ENCODE measurements around the gene CPLX3. TPM values are rescaled to one million over a fixed set of nuclear protein-coding genes. Genes with fewer than 3 reads are reported as not detected.

The CPLX3 gene
- total RNA-seq, 2 donors from 2014 or later, result 0.20 TPM; not detected in 1

DNA sequence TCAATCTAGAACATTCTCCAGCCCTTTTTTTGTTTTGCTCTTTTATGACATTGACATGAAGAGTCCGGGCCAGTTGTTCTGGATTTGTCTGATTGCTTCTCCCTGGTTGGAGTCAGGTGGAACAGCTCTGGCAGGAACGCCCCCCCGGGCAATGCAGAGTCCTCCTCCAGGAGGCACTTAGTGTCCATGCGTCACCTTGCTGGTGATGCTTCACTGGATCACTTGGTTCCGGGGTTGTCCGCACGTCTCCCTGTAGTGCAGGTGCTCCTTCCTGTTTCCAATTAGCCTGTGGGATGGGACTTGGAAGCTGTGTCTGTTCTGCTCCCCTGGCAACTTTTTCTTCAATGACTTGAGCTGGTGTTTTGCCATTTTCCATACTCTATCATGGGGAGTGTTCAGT lies 34.8 kb upstream of the CPLX3 start:
- ATAC-seq (no peak), DNase-seq (no peak)
- H3K9me3 ChIP-seq (ENCODE audit: control insufficient read depth, low read length, poor library complexity, severe bottlenecking), result no peaks in the 10 kb centered on the region
- Mint-ChIP-seq H3K36me3 (ENCODE audit: low read depth) (peaks cover 2% of the 10 kb centered on the region), H3K4me1 (peaks cover 69% of the 10 kb centered on the region), H3K27me3 (no peaks in the 10 kb centered on the region), H3K27ac (peak overlapping the region; percentile 98), H3K4me3 (peak overlapping the region; percentile 86)

DNA sequence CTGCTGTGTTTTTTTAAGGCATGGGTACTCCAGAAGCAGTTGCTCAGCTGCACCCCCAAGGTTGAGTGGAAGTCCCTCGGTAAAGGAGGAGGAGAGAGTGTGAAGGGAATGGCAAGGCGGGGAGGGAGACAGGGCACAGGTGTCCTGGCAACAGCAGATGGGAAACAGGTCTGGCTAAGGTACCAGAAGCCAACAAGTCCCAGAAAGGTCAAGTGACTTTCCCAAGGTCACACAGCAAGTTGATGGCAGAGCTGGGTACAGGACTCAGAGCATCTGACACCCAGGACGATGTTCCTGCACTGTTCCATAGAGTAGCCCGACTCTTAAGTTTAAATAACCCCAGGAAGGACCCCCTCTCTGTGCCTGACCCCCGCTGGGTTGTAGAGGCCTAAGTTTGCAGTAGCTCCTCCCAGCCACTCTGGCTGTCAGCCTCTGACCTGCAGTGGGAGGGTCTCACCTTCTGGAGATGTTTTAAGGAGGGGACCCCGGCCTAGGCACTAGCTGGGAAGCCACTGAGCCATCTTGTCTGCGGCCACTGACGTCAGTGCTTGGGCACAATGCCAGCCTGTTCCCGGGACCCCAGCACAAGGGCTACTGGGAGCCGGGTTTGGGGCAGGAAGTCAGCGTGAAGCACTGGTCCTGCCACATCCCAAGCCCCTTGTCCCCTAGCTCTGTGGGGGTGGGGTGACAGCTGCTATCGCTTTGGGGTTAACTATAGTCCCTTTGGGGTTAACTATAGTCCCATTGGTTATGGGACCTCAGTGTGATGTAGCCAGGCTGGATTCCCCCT lies 34.0 kb upstream of the CPLX3 start:
- no peaks in the 10 kb centered on the region for H3K9me3 ChIP-seq (ENCODE audit: control insufficient read depth, low read length, poor library complexity, severe bottlenecking)
- H3K4me1 Mint-ChIP-seq, result peaks cover 66% of the 10 kb centered on the region
- no peak for DNase-seq
- no peak for ATAC-seq
- no peaks in the 10 kb centered on the region for H3K27me3 Mint-ChIP-seq
- H3K27ac Mint-ChIP-seq, result peak overlapping the region; percentile 98
- peaks cover 2% of the 10 kb centered on the region for H3K36me3 Mint-ChIP-seq (ENCODE audit: low read depth)
- H3K4me3 Mint-ChIP-seq, result peak overlapping the region; percentile 86

DNA sequence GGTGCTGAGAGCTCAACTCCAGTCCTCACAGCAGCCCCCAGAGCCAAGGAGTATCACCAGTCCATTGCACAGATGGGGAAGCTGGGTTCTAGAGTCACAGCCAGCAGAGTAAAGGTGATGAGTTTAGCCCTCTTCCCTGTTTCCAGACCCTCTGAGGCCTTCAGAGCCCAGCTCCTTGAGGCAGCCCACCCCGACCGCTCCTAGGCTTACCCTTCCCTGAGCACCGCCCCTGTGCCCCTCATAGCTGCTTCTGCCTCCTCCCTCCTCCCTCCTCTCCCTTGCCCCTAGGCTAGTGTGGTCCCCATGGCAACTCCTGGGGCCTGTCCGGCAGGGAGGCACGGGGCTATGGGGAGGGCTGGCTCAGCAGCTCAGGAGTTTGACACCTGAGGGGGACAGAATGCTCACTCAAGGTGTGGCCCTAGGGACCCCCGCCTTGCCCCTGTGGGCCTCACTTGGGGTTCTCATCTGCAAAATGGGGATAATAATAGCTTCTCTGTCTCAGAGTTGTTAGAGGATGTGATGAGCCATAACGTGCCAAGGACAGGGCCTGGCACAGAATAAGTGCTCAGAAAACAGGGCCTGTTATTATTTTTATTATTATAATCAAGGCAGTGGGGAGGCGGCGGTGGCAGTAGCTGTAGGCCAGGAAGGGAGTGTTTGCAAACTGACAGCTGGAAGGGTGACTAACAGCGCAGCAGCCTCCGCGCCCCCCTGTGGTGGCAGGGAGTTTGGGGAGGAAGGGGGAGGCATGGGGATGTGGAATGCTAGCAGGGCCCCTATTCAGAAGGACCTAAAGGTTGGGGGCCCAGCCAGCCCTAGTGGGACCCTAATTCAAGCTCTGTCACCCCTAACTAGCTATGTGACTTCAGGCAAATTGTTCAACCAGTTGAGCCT lies 33.0 kb upstream of the CPLX3 start:
- Mint-ChIP-seq H3K4me3 (peak overlapping the region; percentile 86), H3K36me3 (ENCODE audit: low read depth) (no peaks in the 10 kb centered on the region), H3K27ac (peak overlapping the region; percentile 98), H3K27me3 (no peaks in the 10 kb centered on the region), H3K4me1 (peaks cover 65% of the 10 kb centered on the region)
- no peaks in the 10 kb centered on the region for H3K9me3 ChIP-seq (ENCODE audit: control insufficient read depth, low read length, poor library complexity, severe bottlenecking)
- peak; percentile 55 for ATAC-seq
- DNase-seq, result peak; percentile 70 to 72 (median 71)

DNA sequence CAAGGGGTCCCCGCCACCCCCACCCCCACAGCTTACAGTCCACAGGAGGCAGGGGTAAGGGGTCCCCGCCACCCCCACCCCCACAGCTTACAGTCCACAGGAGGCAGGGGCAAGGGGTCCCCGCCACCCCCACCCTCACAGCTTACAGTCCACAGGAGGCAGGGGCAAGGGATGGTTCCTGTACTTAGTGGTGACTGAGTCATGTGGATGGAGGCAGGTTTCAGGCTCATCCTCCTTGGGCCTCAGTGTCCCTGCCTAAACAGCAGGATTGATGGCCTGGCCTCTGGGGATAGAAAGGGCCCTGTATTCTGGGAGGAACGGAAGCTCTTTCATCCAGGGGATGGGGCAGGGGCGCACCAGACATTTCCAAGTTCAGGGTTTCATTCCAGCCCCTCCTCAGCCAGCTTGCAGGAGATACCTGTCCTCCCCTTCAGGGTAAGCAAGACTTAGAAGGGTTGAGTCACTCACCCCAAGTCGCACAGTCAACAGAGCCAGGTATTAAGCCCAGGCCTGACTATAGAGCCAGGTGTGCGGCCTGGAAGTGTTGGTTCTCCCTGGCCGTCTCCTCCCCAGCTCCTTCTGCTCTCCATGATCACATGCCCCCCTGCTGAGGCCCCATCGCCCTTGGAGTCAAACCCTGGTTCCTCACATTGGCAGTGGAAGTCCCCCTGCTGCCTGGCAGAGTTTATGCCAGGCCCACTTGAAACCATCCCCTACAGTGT lies 32.0 kb upstream of the CPLX3 start:
- Mint-ChIP-seq H3K4me1 (peaks cover 55% of the 10 kb centered on the region), H3K27me3 (no peaks in the 10 kb centered on the region), H3K4me3 (peak overlapping the region; percentile 79), H3K36me3 (ENCODE audit: low read depth) (no peaks in the 10 kb centered on the region), H3K27ac (peak overlapping the region; percentile 95)
- no peak for DNase-seq
- ATAC-seq, result no peak
- H3K9me3 ChIP-seq (ENCODE audit: control insufficient read depth, low read length, poor library complexity, severe bottlenecking), result no peaks in the 10 kb centered on the region

DNA sequence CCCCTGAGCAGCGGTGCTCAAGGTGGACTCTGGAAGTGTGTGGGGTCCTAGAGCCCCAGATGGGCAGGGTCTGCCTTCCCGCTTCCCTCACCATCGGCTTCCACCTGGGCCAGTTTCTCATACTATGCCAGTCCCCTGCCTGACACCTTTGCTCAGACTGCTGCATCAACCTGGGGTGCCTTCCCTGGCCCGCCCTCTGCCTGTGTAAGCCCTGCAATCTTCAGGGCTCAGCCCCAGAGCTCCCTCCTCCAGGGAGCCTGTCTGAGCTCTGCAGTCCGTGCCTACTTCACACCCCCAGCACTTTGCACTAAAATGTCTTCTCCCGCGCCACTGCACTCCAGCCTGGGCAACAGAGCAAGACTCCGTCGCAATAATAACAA lies 31.5 kb upstream of the CPLX3 start:
- peak overlapping the region; percentile 79 for H3K4me3 Mint-ChIP-seq
- H3K27ac Mint-ChIP-seq, result peak overlapping the region; percentile 95
- H3K4me1 Mint-ChIP-seq, result peaks cover 57% of the 10 kb centered on the region
- H3K36me3 Mint-ChIP-seq (ENCODE audit: low read depth), result no peaks in the 10 kb centered on the region
- no peaks in the 10 kb centered on the region for H3K27me3 Mint-ChIP-seq
- DNase-seq (no peak), ATAC-seq (no peak)
- no peaks in the 10 kb centered on the region for H3K9me3 ChIP-seq (ENCODE audit: control insufficient read depth, low read length, poor library complexity, severe bottlenecking)

DNA sequence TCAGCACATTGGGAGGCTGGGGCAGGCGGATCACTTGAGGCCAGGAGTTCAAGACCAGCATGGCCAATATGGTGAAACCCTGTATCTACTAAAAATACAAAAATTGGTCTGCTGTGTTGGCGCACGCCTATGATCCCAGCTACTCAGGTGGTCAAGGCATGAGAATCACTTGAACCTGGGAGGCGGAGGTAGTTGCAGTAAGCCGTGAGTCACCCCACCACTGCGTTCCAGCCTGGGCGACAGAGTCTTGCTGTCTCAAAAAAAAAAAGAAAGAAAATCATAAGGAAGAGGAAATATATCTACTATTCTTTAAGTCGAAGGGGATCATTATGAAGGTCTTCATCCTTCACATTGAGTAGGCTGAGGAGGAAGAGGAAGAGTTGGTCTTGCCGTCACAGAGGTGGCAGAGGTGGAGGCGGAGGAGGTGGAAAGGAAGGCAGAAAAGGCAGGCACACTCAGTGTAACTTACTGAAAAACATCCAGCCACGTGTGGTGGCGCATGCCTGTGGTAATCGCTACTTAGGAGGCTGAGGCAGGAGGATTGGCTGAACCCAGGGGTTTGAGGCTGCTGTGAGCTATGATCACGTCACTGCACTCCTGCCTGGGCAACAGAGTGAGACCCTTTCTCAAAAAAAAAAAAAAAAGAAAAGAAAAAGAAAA lies 30.3 kb upstream of the CPLX3 start:
- H3K27ac Mint-ChIP-seq, result peak overlapping the region; percentile 95
- no peak for ATAC-seq
- H3K27me3 Mint-ChIP-seq, result no peaks in the 10 kb centered on the region
- H3K36me3 Mint-ChIP-seq (ENCODE audit: low read depth), result no peaks in the 10 kb centered on the region
- peak overlapping the region; percentile 72 for H3K4me3 Mint-ChIP-seq
- no peak for DNase-seq
- H3K9me3 ChIP-seq (ENCODE audit: control insufficient read depth, low read length, poor library complexity, severe bottlenecking), result no peaks in the 10 kb centered on the region
- H3K4me1 Mint-ChIP-seq, result peaks cover 57% of the 10 kb centered on the region

DNA sequence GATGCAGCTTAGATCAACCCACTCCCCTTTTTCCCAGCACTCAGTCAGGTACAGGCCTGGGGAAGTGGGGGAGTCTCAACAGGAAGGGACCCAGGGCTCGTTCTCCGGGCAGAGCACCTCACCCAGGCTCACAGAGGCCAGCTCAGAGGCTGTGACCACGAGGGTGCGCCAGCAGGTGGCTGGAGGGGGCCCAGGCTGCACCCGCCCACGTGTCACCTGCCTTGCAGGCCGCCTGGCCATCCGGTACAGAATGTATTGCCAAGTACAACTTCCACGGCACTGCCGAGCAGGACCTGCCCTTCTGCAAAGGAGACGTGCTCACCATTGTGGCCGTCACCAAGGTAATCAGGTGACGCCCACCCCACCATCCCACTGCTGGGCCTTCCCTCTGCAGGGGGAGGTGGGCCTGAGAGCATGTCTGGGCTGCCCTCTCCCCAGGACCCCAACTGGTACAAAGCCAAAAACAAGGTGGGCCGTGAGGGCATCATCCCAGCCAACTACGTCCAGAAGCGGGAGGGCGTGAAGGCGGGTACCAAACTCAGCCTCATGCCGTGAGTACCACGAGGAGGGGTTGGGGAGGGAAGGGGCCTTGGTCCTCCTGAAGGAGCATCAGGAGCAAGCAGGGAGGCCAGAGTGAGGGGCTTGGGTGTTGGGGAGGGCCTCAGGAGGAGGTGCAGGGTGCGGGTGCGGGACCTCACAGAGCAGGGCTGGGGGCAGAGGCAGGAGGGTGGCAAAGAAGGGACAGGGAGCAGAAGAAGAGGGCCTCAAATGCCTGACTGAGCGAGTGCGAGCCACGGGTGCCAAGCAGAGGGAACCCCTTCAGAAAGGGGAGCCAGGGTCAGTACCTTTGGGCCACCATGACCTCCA lies 27.8 kb upstream of the CPLX3 start:
- Mint-ChIP-seq H3K27ac (peak overlapping the region; percentile 95), H3K36me3 (ENCODE audit: low read depth) (no peaks in the 10 kb centered on the region), H3K27me3 (no peaks in the 10 kb centered on the region), H3K4me1 (peaks cover 37% of the 10 kb centered on the region), H3K4me3 (peak overlapping the region; percentile 50)
- no peak for ATAC-seq
- no peak for DNase-seq
- H3K9me3 ChIP-seq (ENCODE audit: control insufficient read depth, low read length, poor library complexity, severe bottlenecking), result no peaks in the 10 kb centered on the region

DNA sequence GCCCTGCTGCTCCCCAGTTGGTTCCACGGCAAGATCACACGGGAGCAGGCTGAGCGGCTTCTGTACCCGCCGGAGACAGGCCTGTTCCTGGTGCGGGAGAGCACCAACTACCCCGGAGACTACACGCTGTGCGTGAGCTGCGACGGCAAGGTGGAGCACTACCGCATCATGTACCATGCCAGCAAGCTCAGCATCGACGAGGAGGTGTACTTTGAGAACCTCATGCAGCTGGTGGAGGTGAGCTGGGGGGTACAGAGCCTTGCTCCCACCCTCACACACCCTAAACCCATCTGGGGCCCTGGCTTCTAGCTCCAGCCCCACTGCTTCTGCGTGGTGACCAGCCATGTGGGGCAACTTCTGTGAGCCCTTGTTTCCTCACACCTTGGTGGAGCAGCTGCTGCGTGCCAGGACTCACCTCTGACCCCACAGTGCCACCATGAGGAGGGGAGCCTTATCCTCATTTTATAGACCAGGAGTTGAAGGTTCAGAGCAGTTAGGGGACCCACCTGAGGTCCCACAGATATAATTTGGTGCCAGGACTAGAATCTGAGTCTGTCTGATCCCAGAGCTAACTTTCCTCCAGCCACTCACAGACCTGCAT lies 27.1 kb upstream of the CPLX3 start:
- H3K9me3 ChIP-seq (ENCODE audit: control insufficient read depth, low read length, poor library complexity, severe bottlenecking), result no peaks in the 10 kb centered on the region
- peak; percentile 16 for ATAC-seq
- no peaks in the 10 kb centered on the region for H3K27me3 Mint-ChIP-seq
- DNase-seq, result no peak
- H3K36me3 Mint-ChIP-seq (ENCODE audit: low read depth), result peaks cover 5% of the 10 kb centered on the region
- peaks cover 41% of the 10 kb centered on the region for H3K4me1 Mint-ChIP-seq
- H3K27ac Mint-ChIP-seq, result peak overlapping the region; percentile 95
- H3K4me3 Mint-ChIP-seq, result peak overlapping the region; percentile 33

DNA sequence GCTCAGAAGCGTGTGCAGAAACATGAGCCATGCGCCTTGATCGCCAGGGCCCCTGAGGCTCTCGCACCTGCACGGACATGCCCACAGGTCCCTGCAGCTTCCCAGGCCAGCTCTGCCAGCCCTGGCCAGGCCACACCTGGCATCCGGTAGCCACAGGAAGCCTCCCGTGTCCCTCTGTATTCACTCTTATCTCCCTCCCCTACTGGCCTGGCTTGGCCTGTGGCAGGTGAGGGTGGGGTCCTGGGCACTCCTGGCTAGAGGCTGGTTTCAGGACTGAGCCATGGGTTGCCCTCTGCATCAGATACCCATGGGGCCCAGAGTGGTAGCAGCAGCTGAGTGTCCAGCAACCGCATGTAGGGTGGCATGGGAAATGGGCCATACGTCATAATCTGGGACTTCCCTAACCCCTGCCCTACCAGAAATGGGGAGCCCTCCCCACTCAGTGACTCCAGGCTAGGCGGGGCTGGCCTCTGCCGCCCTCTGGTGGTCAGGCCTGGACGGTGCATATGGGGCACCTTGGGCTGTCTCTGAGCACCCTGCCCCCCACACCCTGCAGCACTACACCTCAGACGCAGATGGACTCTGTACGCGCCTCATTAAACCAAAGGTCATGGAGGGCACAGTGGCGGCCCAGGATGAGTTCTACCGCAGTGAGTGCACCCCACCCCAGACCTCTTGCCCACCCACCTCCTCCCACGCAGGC lies 26.4 kb upstream of the CPLX3 start:
- H3K27ac Mint-ChIP-seq, result peak overlapping the region; percentile 95
- H3K4me3 Mint-ChIP-seq, result peak overlapping the region; percentile 45
- no peaks in the 10 kb centered on the region for H3K27me3 Mint-ChIP-seq
- H3K4me1 Mint-ChIP-seq, result peaks cover 39% of the 10 kb centered on the region
- peak; percentile 96 for ATAC-seq
- peak; percentile 81 to 92 (median 83) for DNase-seq
- no peaks in the 10 kb centered on the region for H3K9me3 ChIP-seq (ENCODE audit: control insufficient read depth, low read length, poor library complexity, severe bottlenecking)
- H3K36me3 Mint-ChIP-seq (ENCODE audit: low read depth), result peaks cover 5% of the 10 kb centered on the region

DNA sequence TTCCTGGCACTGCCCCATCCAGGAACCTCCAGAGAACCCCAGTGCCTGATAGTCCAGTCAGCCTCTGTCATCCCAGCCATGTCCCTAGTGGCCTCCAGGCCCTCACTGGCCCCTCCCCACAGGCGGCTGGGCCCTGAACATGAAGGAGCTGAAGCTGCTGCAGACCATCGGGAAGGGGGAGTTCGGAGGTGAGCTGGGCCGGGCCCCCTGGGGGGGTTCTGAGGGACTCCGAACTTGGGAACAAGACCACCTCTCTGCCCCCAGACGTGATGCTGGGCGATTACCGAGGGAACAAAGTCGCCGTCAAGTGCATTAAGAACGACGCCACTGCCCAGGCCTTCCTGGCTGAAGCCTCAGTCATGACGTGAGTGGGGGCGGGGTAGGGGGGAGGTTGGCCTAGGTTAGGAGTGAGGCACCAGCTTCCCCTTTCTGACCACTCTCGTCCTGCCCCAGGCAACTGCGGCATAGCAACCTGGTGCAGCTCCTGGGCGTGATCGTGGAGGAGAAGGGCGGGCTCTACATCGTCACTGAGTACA lies 25.8 kb upstream of the CPLX3 start:
- peaks cover 35% of the 10 kb centered on the region for H3K4me1 Mint-ChIP-seq
- no peaks in the 10 kb centered on the region for H3K27me3 Mint-ChIP-seq
- H3K4me3 Mint-ChIP-seq, result no peak overlapping the region
- DNase-seq, result no peak
- peaks cover 5% of the 10 kb centered on the region for H3K36me3 Mint-ChIP-seq (ENCODE audit: low read depth)
- H3K9me3 ChIP-seq (ENCODE audit: control insufficient read depth, low read length, poor library complexity, severe bottlenecking), result no peaks in the 10 kb centered on the region
- peak overlapping the region; percentile 95 for H3K27ac Mint-ChIP-seq
- ATAC-seq, result no peak

DNA sequence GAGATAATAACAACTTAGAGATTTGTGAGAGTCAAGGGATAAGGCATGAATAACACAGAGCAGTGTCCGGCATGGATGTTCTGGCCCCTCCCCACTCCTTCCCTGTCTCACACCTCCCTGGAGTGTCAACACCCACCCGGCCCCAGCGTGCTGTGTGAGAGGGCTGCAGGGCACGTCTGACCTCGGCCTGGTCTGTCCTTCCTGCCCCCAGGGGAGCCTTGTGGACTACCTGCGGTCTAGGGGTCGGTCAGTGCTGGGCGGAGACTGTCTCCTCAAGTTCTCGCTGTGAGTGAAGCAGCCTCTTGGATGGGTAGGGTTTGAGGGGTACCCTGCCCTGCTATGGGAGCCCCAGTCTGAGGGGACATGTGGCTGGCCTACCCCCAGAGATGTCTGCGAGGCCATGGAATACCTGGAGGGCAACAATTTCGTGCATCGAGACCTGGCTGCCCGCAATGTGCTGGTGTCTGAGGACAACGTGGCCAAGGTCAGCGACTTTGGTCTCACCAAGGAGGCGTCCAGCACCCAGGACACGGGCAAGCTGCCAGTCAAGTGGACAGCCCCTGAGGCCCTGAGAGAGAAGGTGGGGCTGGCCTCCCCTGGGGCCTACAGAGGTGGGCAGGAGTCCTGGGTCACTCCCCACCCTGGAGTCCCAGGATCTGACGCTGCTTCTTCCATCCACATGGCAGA lies 25.0 kb upstream of the CPLX3 start:
- peak overlapping the region; percentile 32 for H3K27ac Mint-ChIP-seq
- ATAC-seq (no peak), DNase-seq (no peak)
- H3K9me3 ChIP-seq (ENCODE audit: control insufficient read depth, low read length, poor library complexity, severe bottlenecking), result no peaks in the 10 kb centered on the region
- peaks cover 5% of the 10 kb centered on the region for H3K36me3 Mint-ChIP-seq (ENCODE audit: low read depth)
- H3K4me3 Mint-ChIP-seq, result no peak overlapping the region
- peaks cover 31% of the 10 kb centered on the region for H3K4me1 Mint-ChIP-seq
- no peaks in the 10 kb centered on the region for H3K27me3 Mint-ChIP-seq
